Gastroesophageal sphincter (tissue), 4 donors: ENCODE measurements around the gene CLSTN2. TPM values are rescaled to one million over a fixed set of nuclear protein-coding genes. Genes with fewer than 3 reads are reported as not detected.

Experiments
- ATAC-seq: fragments of 150-250 bp; one replicate; pipeline ENCODE4 v1.9.1; 2016; ENCODE audit warnings: mild to moderate bottlenecking, moderate library complexity
- H3K27ac ChIP-seq, 4 donors: fragments of 200-600 bp; sonication (generic) in 3 of 4; 1 replicate in 3 of 4; 2 replicates in 1 of 4; pipeline ENCODE4 v1.5.1; 2016 to 2019
- H3K27me3 ChIP-seq: fragments of 200-600 bp; sonication (generic); one replicate; pipeline ENCODE4 v1.5.1; 2019
- H3K36me3 ChIP-seq, 2 donors: fragments of 200-600 bp; sonication (generic); one replicate each; pipeline ENCODE4 v1.5.1; 2019; ENCODE audit warnings: control low read depth in 1 of 2
- H3K4me1 ChIP-seq, 3 donors: fragments of 200-600 bp; sonication (generic); 1 replicate in 2 of 3; 2 replicates in 1 of 3; pipeline ENCODE4 v1.5.1; 2016 to 2019; ENCODE audit warnings: control low read depth in 2 of 3
- H3K4me3 ChIP-seq, 2 donors: fragments of 200-600 bp; sonication (generic); one replicate each; pipeline ENCODE4 v1.5.1; 2019; ENCODE audit warnings: mild to moderate bottlenecking in 1 of 2, moderate library complexity in 1 of 2
- H3K9me3 ChIP-seq, 3 donors: fragments of 200-600 bp; sonication (generic); one replicate each; pipeline ENCODE4 v1.5.1; 2017 to 2019; ENCODE audit warnings: control low read depth in 2 of 3
- EP300 ChIP-seq: sonication (generic); formaldehyde crosslinking; IDR thresholded peaks from one replicate; pipeline ENCODE4 v1.6.1; 2017; ENCODE audit warnings: antibody characterized with exemption, mild to moderate bottlenecking
- POLR2A ChIP-seq, 2 donors: fragments of 450-650 bp; IDR thresholded peaks; one replicate each; pipeline ENCODE4 v1.6.1; 2017; ENCODE audit warnings: antibody characterized with exemption in 2 of 2, mild to moderate bottlenecking in 2 of 2, moderate library complexity in 1 of 2
- POLR2AphosphoS5 ChIP-seq: sonication (generic); formaldehyde crosslinking; IDR thresholded peaks from one replicate; pipeline ENCODE4 v1.6.1; 2017; ENCODE audit warnings: antibody characterized with exemption
- WGBS, 2 donors: methylation state at CpG; one replicate each; pipeline ENCODE4 v1.1.5; 2018; ENCODE audit warnings: low coverage in 1 of 2; 5-methylcytosine and 5-hydroxymethylcytosine counted together
- total RNA-seq, 4 donors: library from RNA; depleted of rRNA; stranded (reverse); fragments of >200 nt; gene quantifications; one replicate each; pipeline ENCODE4 v1.1.0, GENCODE V29; 2016
- TF ChIP-seq, protein P1 (sequence below), 4 experiments: fragments of 200-600 bp in 2 of 4; fragments of 450-650 bp in 2 of 4; sonication (generic) in 1 of 4; IDR thresholded peaks; one replicate each; pipeline ENCODE4 v1.5.1; 2017 to 2019; ENCODE audit warnings: antibody characterized with exemption in 4 of 4, mild to moderate bottlenecking in 2 of 4, moderate library complexity in 2 of 4

The CLSTN2 gene
- total RNA-seq, 4 donors from 2014 or later: 6.6 to 9.7 (median 7.7) TPM

GRCh38 chr3:140250010-140250855 lies 315.2 kb downstream of the CLSTN2 start:
- WGBS, 2 donors: 60 to 63% methylated on average over 7 of the region's 7 CpGs
- ATAC-seq: peak; percentile 88

DNA sequence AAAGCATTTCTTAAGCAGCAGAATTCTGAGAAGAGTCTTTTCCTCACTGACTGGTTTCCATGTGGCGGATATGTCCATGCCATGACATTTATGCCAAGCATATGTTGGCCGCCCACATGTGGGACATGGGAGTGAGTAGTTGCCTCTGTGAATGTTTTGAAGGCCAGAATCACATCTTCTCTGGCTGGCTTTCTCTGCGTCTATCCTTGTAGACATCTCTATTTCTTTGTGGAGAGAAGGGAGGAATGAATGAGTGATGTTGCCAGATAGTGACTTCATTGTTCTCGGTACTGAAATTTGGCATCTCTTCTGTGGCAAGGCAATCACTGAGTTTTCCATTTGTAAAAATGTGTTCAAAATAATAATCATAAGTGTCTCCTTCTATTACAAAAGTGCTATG lies 316.0 kb downstream of the CLSTN2 start:
- Histone ChIP-seq H3K36me3 (no peaks in the 10 kb centered on the region), H3K4me1 (peaks cover 0 to 5% (median 0%) of the 10 kb centered on the region in 3 donors), H3K27ac (peak overlapping the region in 1 of 4 donors; percentile 35), H3K9me3 (no peaks in the 10 kb centered on the region), H3K27me3 (no peaks in the 10 kb centered on the region), H3K4me3 (no peak overlapping the region)
- ATAC-seq: peak; percentile 20
- 67 to 77% methylated on average over 3 to 4 of the region's 4 CpGs for WGBS, 2 donors
- no peak for TF ChIP-seq EP300
- TF ChIP-seq POLR2A (IDR thresholded peaks at IDR 0.05): no peak
- TF ChIP-seq, protein P1, sequence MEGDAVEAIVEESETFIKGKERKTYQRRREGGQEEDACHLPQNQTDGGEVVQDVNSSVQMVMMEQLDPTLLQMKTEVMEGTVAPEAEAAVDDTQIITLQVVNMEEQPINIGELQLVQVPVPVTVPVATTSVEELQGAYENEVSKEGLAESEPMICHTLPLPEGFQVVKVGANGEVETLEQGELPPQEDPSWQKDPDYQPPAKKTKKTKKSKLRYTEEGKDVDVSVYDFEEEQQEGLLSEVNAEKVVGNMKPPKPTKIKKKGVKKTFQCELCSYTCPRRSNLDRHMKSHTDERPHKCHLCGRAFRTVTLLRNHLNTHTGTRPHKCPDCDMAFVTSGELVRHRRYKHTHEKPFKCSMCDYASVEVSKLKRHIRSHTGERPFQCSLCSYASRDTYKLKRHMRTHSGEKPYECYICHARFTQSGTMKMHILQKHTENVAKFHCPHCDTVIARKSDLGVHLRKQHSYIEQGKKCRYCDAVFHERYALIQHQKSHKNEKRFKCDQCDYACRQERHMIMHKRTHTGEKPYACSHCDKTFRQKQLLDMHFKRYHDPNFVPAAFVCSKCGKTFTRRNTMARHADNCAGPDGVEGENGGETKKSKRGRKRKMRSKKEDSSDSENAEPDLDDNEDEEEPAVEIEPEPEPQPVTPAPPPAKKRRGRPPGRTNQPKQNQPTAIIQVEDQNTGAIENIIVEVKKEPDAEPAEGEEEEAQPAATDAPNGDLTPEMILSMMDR (IDR thresholded peaks at IDR 0.05): no peak
- no peak for TF ChIP-seq POLR2AphosphoS5

More at GRCh38 chr3:140250010-140250855, 315.2 kb downstream of the CLSTN2 start:
- no peaks in the 10 kb centered on the region for H3K9me3 ChIP-seq
- peak overlapping the region in 2 of 4 donors; percentile 2 to 35 for H3K27ac ChIP-seq
- no peaks in the 10 kb centered on the region for H3K27me3 ChIP-seq
- no peaks in the 10 kb centered on the region for H3K36me3 ChIP-seq
- TF ChIP-seq EP300: no peak
- TF ChIP-seq, protein P1 (IDR thresholded peaks at IDR 0.05): no peak
- no peak for TF ChIP-seq POLR2A (IDR thresholded peaks at IDR 0.05)
- no peak for TF ChIP-seq POLR2AphosphoS5
- no peak overlapping the region for H3K4me3 ChIP-seq
- H3K4me1 ChIP-seq: peaks cover 0 to 5% (median 0%) of the 10 kb centered on the region in 3 donors

GRCh38 chr3:140251678-140252077 lies 316.7 kb downstream of the CLSTN2 start:
- H3K27ac ChIP-seq: no peak overlapping the region
- H3K4me1 ChIP-seq: peaks cover 0 to 5% (median 0%) of the 10 kb centered on the region in 3 donors
- no peak overlapping the region for H3K4me3 ChIP-seq
- ATAC-seq: no peak
- 24 to 31% methylated on average over 2 of the region's 2 CpGs for WGBS, 2 donors
- no peaks in the 10 kb centered on the region for H3K36me3 ChIP-seq
- no peak for TF ChIP-seq POLR2A (IDR thresholded peaks at IDR 0.05)
- no peak for TF ChIP-seq POLR2AphosphoS5
- TF ChIP-seq, protein P1 (IDR thresholded peaks at IDR 0.05): no peak
- TF ChIP-seq EP300: no peak
- H3K27me3 ChIP-seq: no peaks in the 10 kb centered on the region
- H3K9me3 ChIP-seq: no peaks in the 10 kb centered on the region

- TF ChIP-seq, protein P1 (IDR thresholded peaks at IDR 0.05): no peak
- TF ChIP-seq POLR2AphosphoS5 (no peak), POLR2A (IDR thresholded peaks at IDR 0.05) (no peak), EP300 (no peak)
- Histone ChIP-seq H3K4me3 (no peak overlapping the region), H3K4me1 (peaks cover 0 to 5% (median 0%) of the 10 kb centered on the region in 3 donors), H3K27ac (no peak overlapping the region), H3K9me3 (no peaks in the 10 kb centered on the region), H3K36me3 (no peaks in the 10 kb centered on the region), H3K27me3 (no peaks in the 10 kb centered on the region)
- 58 to 77% methylated on average over 3 to 8 of the region's 9 CpGs for WGBS, 2 donors
- no peak for ATAC-seq
Measured at GRCh38 chr3:140252812-140253656, 318.0 kb downstream of the CLSTN2 start.
